Urinary bladder (tissue), 4 donors: ENCODE results near the gene RGS14. TPM values are rescaled to one million over a fixed set of nuclear protein-coding genes. Genes with fewer than 3 reads are reported as not detected.
"Not testable (repeated sequence)": the region's sequence is repeated elsewhere in the genome, so short reads cannot be mapped to it uniquely, and the experiment has no call there.

Source experiments
- DNase-seq: peaks from one replicate; pipeline ENCODE4 v3.0.0-alpha.2; 2015; ENCODE audit errors: extremely low spot score
- H3K27ac ChIP-seq: one replicate; pipeline ENCODE4 v1.5.1; 2013; ENCODE audit warnings: low read depth, mild to moderate bottlenecking, moderate library complexity
- H3K36me3 ChIP-seq: one replicate; pipeline ENCODE4 v1.6.1; 2013; ENCODE audit warnings: mild to moderate bottlenecking, moderate library complexity; ENCODE audit not compliant: insufficient read depth
- H3K4me1 ChIP-seq: one replicate; pipeline ENCODE4 v1.6.1; 2013; ENCODE audit warnings: mild to moderate bottlenecking, moderate library complexity; ENCODE audit not compliant: insufficient read depth
- H3K4me3 ChIP-seq: one replicate; pipeline ENCODE4 v1.5.1; 2013; ENCODE audit warnings: low read depth, low read length
- WGBS: extraction: QIAGEN DNeasy Blood & Tissue Kit; methylation state at CpG from one replicate; pipeline ENCODE4 v1.1.7; 2013; 5-methylcytosine and 5-hydroxymethylcytosine counted together
- polyA plus RNA-seq: library from polyadenylated mRNA; stranded (reverse); fragments of 200-250 nt; gene quantifications from one replicate; pipeline ENCODE4 v1.2.3, GENCODE V29; 2013
- total RNA-seq: library from RNA; depleted of rRNA; stranded (reverse); fragments of >200 nt; gene quantifications from one replicate; pipeline ENCODE4 v1.2.3, GENCODE V29; 2014
- donor health status: healthy with polysubstance abuse.
- donor health status: healthy.

RGS14 gene
- total and polyA plus RNA-seq, 2 donors = 4.7 to 16.4 TPM

DNA sequence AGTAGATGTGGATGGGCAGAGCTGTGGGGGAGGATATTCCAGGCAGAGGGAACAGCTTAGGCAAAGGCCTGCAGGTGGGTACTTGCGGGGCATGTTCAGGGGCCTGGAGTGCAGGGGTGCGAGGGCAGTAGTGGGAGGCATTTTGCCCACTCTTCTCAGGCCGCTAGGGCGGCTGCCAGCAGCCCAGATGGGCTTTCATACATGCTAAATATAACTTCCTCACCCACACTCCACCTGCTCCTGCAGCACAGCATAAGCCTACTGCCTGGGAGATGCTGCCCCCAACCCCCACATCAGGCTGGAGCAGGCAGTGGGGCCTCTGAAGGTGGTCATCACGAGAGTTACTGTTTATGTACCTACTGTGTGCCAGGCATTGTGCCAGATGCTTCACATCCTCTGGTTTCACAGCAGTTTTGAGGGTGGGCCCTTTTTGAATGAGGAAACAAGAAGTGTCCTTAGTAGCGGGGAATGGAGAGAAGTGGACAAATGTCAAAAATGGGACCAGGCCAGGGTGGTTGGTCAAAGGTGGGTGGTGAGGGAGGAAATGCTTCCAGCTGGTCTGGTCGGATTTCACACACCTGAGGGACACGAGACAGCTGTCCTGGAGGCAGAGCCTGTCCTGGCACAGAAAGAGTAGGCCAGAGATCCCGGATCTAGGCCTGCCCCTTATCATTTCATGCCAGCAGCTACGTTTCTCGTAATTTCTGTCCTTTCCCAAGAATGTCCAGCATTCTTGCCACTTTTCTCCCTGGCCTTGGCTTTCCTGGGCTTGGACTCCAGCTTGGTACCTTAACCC, 12.1 kb downstream of the RGS14 start:
- 70% methylated on average over 11 of the region's 11 CpGs for WGBS
- Histone ChIP-seq H3K4me3 (no peak overlapping the region), H3K27ac (no peak overlapping the region), H3K4me1 (no peaks in the 10 kb centered on the region), H3K36me3 (no peaks in the 10 kb centered on the region)
- DNase-seq = no peak

DNA sequence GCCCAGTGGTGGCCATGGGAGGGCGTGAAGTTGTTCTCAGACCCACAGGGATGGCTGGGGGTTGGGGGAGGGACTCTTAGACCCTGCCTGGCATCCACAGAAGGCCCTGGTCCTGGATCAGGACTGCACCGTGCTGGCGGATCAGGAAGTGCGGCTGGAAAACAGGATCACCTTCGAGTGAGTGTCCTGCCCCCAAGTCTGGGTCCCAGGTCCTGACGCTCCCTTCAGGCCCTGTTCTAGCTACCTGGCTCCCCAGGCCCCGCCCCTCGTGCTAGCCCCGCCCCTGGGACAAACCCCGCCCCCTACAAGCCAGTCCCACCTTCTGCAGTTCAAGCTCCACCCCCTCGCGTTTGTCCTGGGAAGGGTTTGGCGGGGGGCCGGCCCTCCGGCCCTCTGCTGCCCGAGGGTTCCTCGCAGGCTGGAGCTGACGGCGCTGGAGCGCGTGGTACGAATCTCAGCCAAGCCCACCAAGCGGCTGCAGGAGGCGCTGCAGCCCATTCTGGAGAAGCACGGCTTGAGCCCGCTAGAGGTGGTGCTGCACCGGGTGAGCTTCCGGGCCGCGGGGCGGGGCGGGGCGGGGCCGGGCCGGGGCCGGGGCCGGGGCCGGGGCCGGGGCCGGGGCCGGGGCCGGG, 12.9 kb downstream of the RGS14 start:
- H3K4me3 ChIP-seq = peak overlapping the region; percentile 34
- no peak for DNase-seq
- WGBS = 17% methylated on average over 42 of the region's 42 CpGs
- H3K4me1 ChIP-seq = no peaks in the 10 kb centered on the region
- no peak overlapping the region for H3K27ac ChIP-seq
- no peaks in the 10 kb centered on the region for H3K36me3 ChIP-seq

DNA sequence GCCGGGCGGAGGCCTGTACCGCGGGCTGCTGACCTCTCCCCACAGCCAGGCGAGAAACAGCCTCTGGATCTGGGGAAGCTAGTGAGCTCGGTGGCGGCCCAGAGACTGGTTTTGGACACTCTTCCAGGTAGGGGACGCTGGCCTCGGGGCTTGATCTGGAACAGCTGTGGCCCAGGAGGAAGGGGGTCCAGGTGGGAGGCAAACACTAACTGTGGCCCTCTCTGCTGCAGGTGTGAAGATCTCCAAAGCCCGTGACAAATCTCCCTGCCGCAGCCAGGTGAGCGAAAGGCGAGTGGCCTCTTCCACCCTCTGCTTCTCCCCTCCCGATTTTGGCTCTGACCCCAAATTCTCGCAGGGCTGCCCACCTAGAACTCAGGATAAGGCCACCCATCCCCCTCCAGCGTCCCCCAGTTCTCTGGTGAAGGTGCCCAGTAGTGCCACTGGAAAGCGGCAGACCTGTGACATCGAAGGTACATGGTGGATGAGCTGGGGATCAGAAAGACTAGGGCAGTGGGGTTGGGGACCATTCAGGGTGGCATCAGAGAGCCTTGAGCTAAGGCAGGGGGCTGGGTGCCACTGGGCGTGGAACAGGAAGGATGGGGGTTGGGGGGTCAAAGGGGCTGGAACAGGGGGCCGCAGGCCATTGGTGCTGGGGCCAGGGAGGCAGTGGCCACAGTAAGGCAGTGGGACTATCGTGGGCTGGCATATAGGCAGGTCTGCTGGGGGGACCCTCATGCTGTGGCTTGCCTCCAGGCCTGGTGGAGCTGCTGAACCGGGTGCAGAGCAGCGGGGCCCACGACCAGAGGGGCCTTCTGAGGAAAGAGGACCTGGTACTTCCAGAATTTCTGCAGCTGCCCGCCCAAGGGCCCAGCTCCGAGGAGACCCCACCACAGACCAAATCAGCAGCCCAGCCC, 13.7 kb downstream of the RGS14 start:
- H3K27ac ChIP-seq = no peak overlapping the region
- peak overlapping the region; percentile 34 for H3K4me3 ChIP-seq
- no peaks in the 10 kb centered on the region for H3K36me3 ChIP-seq
- H3K4me1 ChIP-seq = no peaks in the 10 kb centered on the region
- DNase-seq = no peak
- WGBS = 62% methylated on average over 26 of the region's 26 CpGs

- Histone ChIP-seq H3K4me1 (no peaks in the 10 kb centered on the region), H3K4me3 (no peak overlapping the region), H3K36me3 (no peaks in the 10 kb centered on the region), H3K27ac (no peak overlapping the region)
- no peak for DNase-seq
- WGBS = 87% methylated on average over 12 of the region's 12 CpGs
These were observed 14.5 kb downstream of the RGS14 start for GRCh38 chr5:177372034-177372896.

- no peak for DNase-seq
- Histone ChIP-seq H3K27ac (no peak overlapping the region), H3K4me1 (no peaks in the 10 kb centered on the region), H3K4me3 (no peak overlapping the region), H3K36me3 (no peaks in the 10 kb centered on the region)
- 95% methylated on average over 6 of the region's 6 CpGs for WGBS
These were observed 15.2 kb downstream of the RGS14 start for GRCh38 chr5:177372910-177373309.

- no peak for DNase-seq
- Histone ChIP-seq H3K36me3 (no peaks in the 10 kb centered on the region), H3K27ac (no peak overlapping the region), H3K4me3 (no peak overlapping the region), H3K4me1 (no peaks in the 10 kb centered on the region)
- WGBS = 40% methylated on average over 6 of the region's 6 CpGs
These were observed 16.1 kb downstream of the RGS14 start for GRCh38 chr5:177373806-177374205.

GRCh38 chr5:177374211-177374610, 16.5 kb downstream of the RGS14 start:
- Histone ChIP-seq H3K36me3 (no peaks in the 10 kb centered on the region), H3K4me1 (no peaks in the 10 kb centered on the region), H3K27ac (no peak overlapping the region), H3K4me3 (no peak overlapping the region)
- WGBS = 56% methylated on average over 5 of the region's 5 CpGs
- DNase-seq = no peak

DNA sequence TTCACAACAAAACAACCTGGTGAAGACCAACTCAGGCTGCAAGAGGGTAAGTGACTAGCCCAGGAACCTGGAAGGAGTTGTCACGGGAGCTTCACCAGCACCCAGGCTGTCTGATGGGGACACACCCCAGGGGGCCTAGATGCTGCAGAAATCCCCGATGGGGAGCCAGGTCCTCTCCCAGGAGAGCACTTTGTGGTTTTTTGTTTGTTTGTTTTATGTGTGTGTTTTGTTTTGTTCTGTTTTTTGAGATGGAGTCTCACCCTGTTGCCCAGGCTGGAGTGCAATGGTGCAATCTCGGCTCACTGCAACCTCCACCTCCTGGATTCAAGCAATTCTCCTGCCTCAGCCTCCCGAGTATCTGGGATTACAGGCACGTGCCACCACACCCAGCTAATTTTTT, 17.8 kb downstream of the RGS14 start:
- DNase-seq, H3K4me3 ChIP-seq, H3K4me1 ChIP-seq, H3K27ac ChIP-seq, H3K36me3 ChIP-seq: not testable (repeated sequence)
- 82% methylated on average over 5 of the region's 5 CpGs for WGBS

GRCh38 chr5:177376107-177376506, 18.4 kb downstream of the RGS14 start:
- H3K4me1 ChIP-seq = no peaks in the 10 kb centered on the region
- 82% methylated on average over 11 of the region's 11 CpGs for WGBS
- no peaks in the 10 kb centered on the region for H3K36me3 ChIP-seq
- no peak for DNase-seq
- H3K27ac ChIP-seq = no peak overlapping the region
- no peak overlapping the region for H3K4me3 ChIP-seq

DNA sequence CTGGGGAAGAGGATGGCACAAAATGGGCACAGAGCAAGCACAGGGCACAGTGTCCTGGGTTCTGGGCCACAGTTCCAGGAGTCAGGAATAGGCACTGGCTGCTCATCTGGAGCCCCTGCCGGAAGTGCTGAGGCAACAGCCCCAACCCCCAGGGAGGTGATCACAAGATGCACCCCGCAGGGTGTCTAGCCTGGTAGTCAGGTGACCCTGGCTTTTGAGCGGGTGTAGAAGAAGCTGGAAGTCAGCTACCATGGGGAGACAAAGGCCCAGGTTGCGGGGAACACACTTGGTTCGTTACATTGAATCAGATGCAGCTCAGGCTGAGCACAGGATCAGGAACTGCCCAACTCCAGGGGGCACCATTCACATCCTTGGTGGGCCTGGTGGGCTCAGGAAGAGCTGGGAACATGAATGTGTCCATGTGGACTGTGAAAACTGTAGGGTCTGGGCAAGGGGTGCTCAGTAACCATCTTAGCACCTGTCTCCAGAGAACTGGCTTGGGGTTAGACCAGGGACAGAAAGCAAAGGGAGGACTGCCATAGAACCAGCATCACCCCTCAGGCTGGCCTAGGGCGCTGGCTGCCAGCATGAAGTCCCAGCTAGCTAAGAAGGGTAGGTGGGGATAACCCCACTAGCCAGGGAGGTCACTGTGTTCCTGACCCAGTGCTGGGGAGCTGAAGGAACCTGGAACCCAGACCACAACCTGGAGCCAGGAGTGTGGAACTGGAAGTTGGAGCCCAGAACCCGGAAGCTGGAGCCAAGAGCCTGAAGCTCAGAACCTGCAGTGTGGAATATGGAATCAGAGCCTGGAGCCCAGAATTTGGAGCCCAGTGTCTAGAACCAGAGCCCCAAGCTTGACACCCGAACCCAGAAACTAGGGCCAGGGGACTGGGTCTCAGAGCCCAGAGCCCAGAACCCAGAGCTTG, 20.4 kb downstream of the RGS14 start:
- no peak overlapping the region for H3K4me3 ChIP-seq
- WGBS = 82% methylated on average over 8 of the region's 8 CpGs
- H3K36me3 ChIP-seq = no peaks in the 10 kb centered on the region
- DNase-seq = no peak
- H3K27ac ChIP-seq = no peak overlapping the region
- H3K4me1 ChIP-seq = no peaks in the 10 kb centered on the region

- no peaks in the 10 kb centered on the region for H3K4me1 ChIP-seq
- no peak overlapping the region for H3K27ac ChIP-seq
- H3K4me3 ChIP-seq = no peak overlapping the region
- H3K36me3 ChIP-seq = no peaks in the 10 kb centered on the region
- whole genome bisulfite sequencing = 75% methylated on average over 15 of the region's 15 CpGs
- DNase-seq = no peak
These were observed 21.5 kb downstream of the RGS14 start for GRCh38 chr5:177378884-177379883.
